DMS153 treated with DMSO at 0.1 percent for 48 hours (cell line): ENCODE results near the gene MYOCOS.
"Not testable (repeated sequence)": the region's sequence is repeated elsewhere in the genome, so short reads cannot be mapped to it uniquely, and the experiment has no call there.

ENCODE experiments used
- DNase-seq: peaks from one replicate; lab custom pipeline; 2025; ENCODE audit not compliant: unreplicated experiment; lab: John Stamatoyannopoulos, UW

MYOCOS gene

GRCh38 chr1:171622152-171622462 is at the start of gene MYOCOS:
TSS of gene MYOCOS (plus strand) at chr1:171622243. CDS start at chr1:171623884, 1,641 bp downstream.
- no peak for DNase-seq

- DNase-seq: no peak
Observed at GRCh38 chr1:171576144-171576543, 45.9 kb upstream of the MYOCOS start.

GRCh38 chr1:171581226-171581625 is 40.8 kb upstream of the MYOCOS start:
- DNase-seq: no peak

- DNase-seq: no peak
Observed at GRCh38 chr1:171581766-171582165, 40.3 kb upstream of the MYOCOS start.

- DNase-seq: no peak
Observed at GRCh38 chr1:171582589-171582988, 39.5 kb upstream of the MYOCOS start.

- DNase-seq: no peak
Observed at GRCh38 chr1:171583591-171584201, 38.3 kb upstream of the MYOCOS start.

- DNase-seq: no peak
Observed at GRCh38 chr1:171585715-171586114, 36.3 kb upstream of the MYOCOS start.

GRCh38 chr1:171588230-171588629 is 33.8 kb upstream of the MYOCOS start:
- no peak for DNase-seq

GRCh38 chr1:171590022-171590421 is 32.0 kb upstream of the MYOCOS start:
- no peak for DNase-seq

- DNase-seq: no peak
Observed at GRCh38 chr1:171595324-171595723, 26.7 kb upstream of the MYOCOS start.

- no peak for DNase-seq
Observed at GRCh38 chr1:171596119-171596518, 25.9 kb upstream of the MYOCOS start.

- no peak for DNase-seq
Observed at GRCh38 chr1:171596705-171597104, 25.3 kb upstream of the MYOCOS start.

- DNase-seq: no peak
Observed at GRCh38 chr1:171597203-171597602, 24.8 kb upstream of the MYOCOS start.

GRCh38 chr1:171600310-171600709 is 21.7 kb upstream of the MYOCOS start:
- not testable (repeated sequence) for DNase-seq

GRCh38 chr1:171600862-171601261 is 21.2 kb upstream of the MYOCOS start:
- DNase-seq: no peak

GRCh38 chr1:171603042-171603441 is 19.0 kb upstream of the MYOCOS start:
- not testable (repeated sequence) for DNase-seq

GRCh38 chr1:171606402-171606941 is 15.6 kb upstream of the MYOCOS start:
- no peak for DNase-seq

GRCh38 chr1:171610385-171610784 is 11.7 kb upstream of the MYOCOS start:
- no peak for DNase-seq

- DNase-seq: no peak
Observed at GRCh38 chr1:171611306-171611705, 10.7 kb upstream of the MYOCOS start.

- no peak for DNase-seq
Observed at GRCh38 chr1:171613282-171613681, 8.8 kb upstream of the MYOCOS start.

GRCh38 chr1:171615122-171615906 is 6.7 kb upstream of the MYOCOS start:
- DNase-seq: not testable (repeated sequence)

GRCh38 chr1:171616586-171616985 is 5.5 kb upstream of the MYOCOS start:
- DNase-seq: no peak
